GM23248 (cell line): ENCODE results near the gene CASZ1. TPM values are rescaled to one million over a fixed set of nuclear protein-coding genes. Genes with fewer than 3 reads are reported as not detected.

Experiments
- DNase-seq: peaks from one replicate; pipeline ENCODE4 v3.0.0-alpha.2; 2015
- H2AFZ ChIP-seq: fragments of 200-600 bp; sonication (generic); 2 replicates; pipeline ENCODE4 v1.6.1; 2016; ENCODE audit warnings: antibody characterized with exemption
- H3F3A ChIP-seq: fragments of 200-600 bp; sonication (generic); 2 replicates; pipeline ENCODE4 v1.6.1; 2016; ENCODE audit warnings: mild to moderate bottlenecking, antibody characterized with exemption, mixed run types; ENCODE audit not compliant: insufficient read depth
- H3K27ac ChIP-seq: fragments of 200-600 bp; sonication (generic); 2 replicates; pipeline ENCODE4 v1.5.1; 2016; ENCODE audit warnings: mild to moderate bottlenecking
- H3K27me3 ChIP-seq: fragments of 200-600 bp; sonication (generic); replicated peaks from 2 replicates; pipeline ENCODE4 v1.6.1; 2016; ENCODE audit warnings: mild to moderate bottlenecking; ENCODE audit not compliant: insufficient read depth
- H3K36me3 ChIP-seq: fragments of 200-600 bp; sonication (generic); 2 replicates; pipeline ENCODE4 v1.6.1; 2016; ENCODE audit warnings: low read depth, mild to moderate bottlenecking
- H3K4me1 ChIP-seq: fragments of 200-600 bp; sonication (generic); 2 replicates; pipeline ENCODE4 v1.6.1; 2016; ENCODE audit warnings: mild to moderate bottlenecking; ENCODE audit not compliant: insufficient read depth
- H3K4me2 ChIP-seq: fragments of 200-600 bp; sonication (generic); one replicate; pipeline ENCODE4 v1.6.1; 2016; ENCODE audit warnings: mild to moderate bottlenecking; ENCODE audit not compliant: unreplicated experiment
- H3K4me3 ChIP-seq: fragments of 200-600 bp; sonication (generic); 2 replicates; pipeline ENCODE4 v1.5.1; 2016; ENCODE audit warnings: mild to moderate bottlenecking
- H3K79me2 ChIP-seq: fragments of 200-600 bp; sonication (generic); 2 replicates; pipeline ENCODE4 v1.6.1; 2016; ENCODE audit warnings: mild to moderate bottlenecking; ENCODE audit not compliant: insufficient read depth
- H3K9ac ChIP-seq: fragments of 200-600 bp; sonication (generic); 2 replicates; pipeline ENCODE4 v1.6.1; 2016; ENCODE audit warnings: mild to moderate bottlenecking
- H3K9me2 ChIP-seq: fragments of 200-600 bp; sonication (generic); 2 replicates; pipeline ENCODE4 v1.6.1; 2016; ENCODE audit warnings: mixed run types, mild to moderate bottlenecking, moderate library complexity; ENCODE audit not compliant: insufficient read depth
- H3K9me3 ChIP-seq: fragments of 200-600 bp; sonication (generic); one replicate; pipeline ENCODE4 v1.6.1; 2017; ENCODE audit warnings: low read depth
- H4K20me1 ChIP-seq: fragments of 200-600 bp; sonication (generic); 2 replicates; pipeline ENCODE4 v1.6.0; 2016; ENCODE audit not compliant: insufficient read depth
- EZH2 ChIP-seq: fragments of 200-600 bp; sonication (generic); IDR thresholded peaks from 2 replicates; pipeline ENCODE4 v1.6.1; 2018; ENCODE audit warnings: antibody characterized with exemption, mild to moderate bottlenecking; ENCODE audit not compliant: insufficient read depth, poor library complexity, severe bottlenecking
- EZH2phosphoT487 ChIP-seq: fragments of 200-600 bp; sonication (generic); IDR thresholded peaks from 2 replicates; pipeline ENCODE4 v1.6.1; 2018; ENCODE audit warnings: antibody characterized with exemption, moderate library complexity, mild to moderate bottlenecking, low read depth; ENCODE audit not compliant: insufficient read depth
- WGBS, 2 experiments: methylation state at CpG; one replicate each; pipeline ENCODE4 v1.1.6; 2015 to 2017; ENCODE audit warnings: low lambda C conversion rate in 2 of 2, low coverage in 1 of 2; ENCODE audit errors: missing lambda C conversion rate in 2 of 2; 5-methylcytosine and 5-hydroxymethylcytosine counted together
- in situ Hi-C: fragments of 300-500 bp; cut with MboI; formaldehyde crosslinking; loops from 2 replicates; pipeline ENCODE4 v1.15.0; 2020
- polyA plus RNA-seq: library from polyadenylated mRNA; unstranded; fragments of >200 nt; fragmentation: Nextera tagmentation; extraction: Ambion mirVana; gene quantifications from 2 replicates; pipeline ENCODE4 v1.2.1, GENCODE V29; 2016
- total RNA-seq: library from RNA; depleted of rRNA; stranded (reverse); fragments of >200 nt; shearing (Covaris generic); gene quantifications from 2 replicates; pipeline ENCODE4 v1.2.3, GENCODE V29; 2014

Gene CASZ1
- total and polyA plus RNA-seq, 2 experiments from 2014 or later, result 0.11 to 0.54 TPM

- in situ Hi-C loops, result no loop called here
These were observed 148.9 kb downstream of the CASZ1 start for GRCh38 chr1:10647414-10648170.

GRCh38 chr1:10646347-10646861 lies 150.0 kb downstream of the CASZ1 start:
- no peak overlapping the region for H3K4me2 ChIP-seq
- no peak overlapping the region for H3K27ac ChIP-seq
- no peaks in the 10 kb centered on the region for H4K20me1 ChIP-seq
- H3K36me3 ChIP-seq, result no peaks in the 10 kb centered on the region
- H3K9me3 ChIP-seq, result no peaks in the 10 kb centered on the region
- H3K9ac ChIP-seq, result no peak overlapping the region
- in situ Hi-C loops, result no loop called here
- peak; percentile 76 for DNase-seq
- no peak overlapping the region for H3K4me3 ChIP-seq
- H2AFZ ChIP-seq, result no peak overlapping the region
- no peaks in the 10 kb centered on the region for H3K9me2 ChIP-seq
- no peaks in the 10 kb centered on the region for H3K79me2 ChIP-seq
- no peak for TF ChIP-seq EZH2
- no peak for TF ChIP-seq EZH2phosphoT487
- WGBS, 2 experiments, result 90 to 96% methylated on average over 12 of the region's 12 CpGs
- H3F3A ChIP-seq, result no peaks in the 10 kb centered on the region
- no peaks in the 10 kb centered on the region for H3K27me3 ChIP-seq
- no peaks in the 10 kb centered on the region for H3K4me1 ChIP-seq

More at GRCh38 chr1:10647414-10648170, 148.9 kb downstream of the CASZ1 start:
- no peak for DNase-seq
- Histone ChIP-seq H2AFZ (no peak overlapping the region), H3K4me1 (no peaks in the 10 kb centered on the region), H3K4me2 (no peak overlapping the region), H4K20me1 (no peaks in the 10 kb centered on the region), H3K27me3 (no peaks in the 10 kb centered on the region), H3F3A (no peaks in the 10 kb centered on the region), H3K36me3 (no peaks in the 10 kb centered on the region), H3K9ac (no peak overlapping the region), H3K9me2 (no peaks in the 10 kb centered on the region), H3K27ac (no peak overlapping the region), H3K4me3 (no peak overlapping the region), H3K9me3 (no peaks in the 10 kb centered on the region), H3K79me2 (no peaks in the 10 kb centered on the region)
- 88 to 90% methylated on average over 33 to 38 of the region's 38 CpGs for WGBS, 2 experiments
- TF ChIP-seq EZH2 (no peak), EZH2phosphoT487 (no peak)

- Histone ChIP-seq H3K4me3 (no peak overlapping the region), H3K9me3 (no peaks in the 10 kb centered on the region), H3K9ac (no peak overlapping the region), H3K4me1 (no peaks in the 10 kb centered on the region), H3K27me3 (no peaks in the 10 kb centered on the region), H2AFZ (no peak overlapping the region; the same call in 1 of the 2 replicates), H3K4me2 (no peak overlapping the region), H4K20me1 (no peaks in the 10 kb centered on the region), H3F3A (no peaks in the 10 kb centered on the region), H3K79me2 (no peaks in the 10 kb centered on the region), H3K9me2 (no peaks in the 10 kb centered on the region), H3K36me3 (no peaks in the 10 kb centered on the region), H3K27ac (no peak overlapping the region)
- no peak for TF ChIP-seq EZH2
- no peak for TF ChIP-seq EZH2phosphoT487
- in situ Hi-C loops, result no loop called here
- 88 to 93% methylated on average over 30 to 32 of the region's 32 CpGs for WGBS, 2 experiments
- peak; percentile 72 for DNase-seq
These were observed 151.9 kb downstream of the CASZ1 start for GRCh38 chr1:10644307-10645128.

- Histone ChIP-seq H4K20me1 (no peaks in the 10 kb centered on the region), H3K79me2 (no peaks in the 10 kb centered on the region), H3F3A (no peaks in the 10 kb centered on the region), H3K27ac (no peak overlapping the region), H3K9me3 (no peaks in the 10 kb centered on the region), H3K4me3 (no peak overlapping the region), H3K9me2 (no peaks in the 10 kb centered on the region), H3K4me2 (no peak overlapping the region), H3K9ac (no peak overlapping the region), H3K27me3 (no peaks in the 10 kb centered on the region), H2AFZ (no peak overlapping the region; the same call in 1 of the 2 replicates), H3K4me1 (no peaks in the 10 kb centered on the region), H3K36me3 (no peaks in the 10 kb centered on the region)
- in situ Hi-C loops, result no loop called here
- TF ChIP-seq EZH2, result no peak
- no peak for TF ChIP-seq EZH2phosphoT487
- no peak for DNase-seq
- WGBS, 2 experiments, result 87 to 94% methylated on average over 12 to 17 of the region's 17 CpGs
These were observed 152.7 kb downstream of the CASZ1 start for GRCh38 chr1:10643607-10644306.
